GDM1 (cell line): Measurements from ENCODE around the gene PLA2G4A.
A peak's percentile ranks its signal among the peaks of the same experiment; 100 is the strongest.

Source experiments
- DNase-seq: peaks from one replicate; lab custom pipeline; 2025; lab: John Stamatoyannopoulos, UW

PLA2G4A gene

GRCh38 chr1:186977266-186977957 lies 148.7 kb downstream of the PLA2G4A start:
- DNase-seq, result no peak

GRCh38 chr1:186978596-186979556 lies 150.1 kb downstream of the PLA2G4A start:
- DNase-seq, result no peak

- no peak for DNase-seq
Observed at GRCh38 chr1:186980400-186980799, 151.7 kb downstream of the PLA2G4A start.

GRCh38 chr1:186982116-186982515 lies 153.4 kb downstream of the PLA2G4A start:
- DNase-seq, result no peak

- DNase-seq, result no peak
Observed at GRCh38 chr1:186983327-186983726, 154.6 kb downstream of the PLA2G4A start.

GRCh38 chr1:186984959-186985358 lies 156.2 kb downstream of the PLA2G4A start:
- no peak for DNase-seq

- DNase-seq, result peak; percentile 33
Observed at GRCh38 chr1:186985889-186986491, 157.2 kb downstream of the PLA2G4A start.

GRCh38 chr1:186987065-186987464 lies 158.3 kb downstream of the PLA2G4A start:
- DNase-seq, result no peak

GRCh38 chr1:186987769-186988168 lies 159.0 kb downstream of the PLA2G4A start:
- DNase-seq, result no peak

- DNase-seq, result no peak
Observed at GRCh38 chr1:186993996-186994395, 165.2 kb downstream of the PLA2G4A start.

- no peak for DNase-seq
Observed at GRCh38 chr1:186994897-186995296, 166.1 kb downstream of the PLA2G4A start.

- DNase-seq, result no peak
Observed at GRCh38 chr1:186996816-186997215, 168.1 kb downstream of the PLA2G4A start.

- no peak for DNase-seq
Observed at GRCh38 chr1:186997877-186998276, 169.1 kb downstream of the PLA2G4A start.

GRCh38 chr1:186999506-186999905 lies 170.8 kb downstream of the PLA2G4A start:
- DNase-seq, result no peak

- DNase-seq, result no peak
Observed at GRCh38 chr1:187001198-187001889, 172.6 kb downstream of the PLA2G4A start.

- no peak for DNase-seq
Observed at GRCh38 chr1:187003353-187003752, 174.6 kb downstream of the PLA2G4A start.

- no peak for DNase-seq
Observed at GRCh38 chr1:187006896-187007295, 178.1 kb downstream of the PLA2G4A start.

GRCh38 chr1:187009320-187009719 lies 180.6 kb downstream of the PLA2G4A start:
- no peak for DNase-seq

- no peak for DNase-seq
Observed at GRCh38 chr1:187010571-187011309, 182.0 kb downstream of the PLA2G4A start.

GRCh38 chr1:187013582-187014200 lies 184.9 kb downstream of the PLA2G4A start:
- no peak for DNase-seq

- no peak for DNase-seq
Observed at GRCh38 chr1:187018291-187018690, 189.5 kb downstream of the PLA2G4A start.
